Measurements from ENCODE around the gene CAMSAP2.

GRCh38 chr1:200895801-200896530 is 157.3 kb downstream of the CAMSAP2 start:
- TF ChIP-seq CTCF (IDR thresholded peaks at IDR 0.05) (no peak), POLR2A (IDR thresholded peaks at IDR 0.05) (no peak)
